Measurements from ENCODE around the gene SORCS2.

DNA sequence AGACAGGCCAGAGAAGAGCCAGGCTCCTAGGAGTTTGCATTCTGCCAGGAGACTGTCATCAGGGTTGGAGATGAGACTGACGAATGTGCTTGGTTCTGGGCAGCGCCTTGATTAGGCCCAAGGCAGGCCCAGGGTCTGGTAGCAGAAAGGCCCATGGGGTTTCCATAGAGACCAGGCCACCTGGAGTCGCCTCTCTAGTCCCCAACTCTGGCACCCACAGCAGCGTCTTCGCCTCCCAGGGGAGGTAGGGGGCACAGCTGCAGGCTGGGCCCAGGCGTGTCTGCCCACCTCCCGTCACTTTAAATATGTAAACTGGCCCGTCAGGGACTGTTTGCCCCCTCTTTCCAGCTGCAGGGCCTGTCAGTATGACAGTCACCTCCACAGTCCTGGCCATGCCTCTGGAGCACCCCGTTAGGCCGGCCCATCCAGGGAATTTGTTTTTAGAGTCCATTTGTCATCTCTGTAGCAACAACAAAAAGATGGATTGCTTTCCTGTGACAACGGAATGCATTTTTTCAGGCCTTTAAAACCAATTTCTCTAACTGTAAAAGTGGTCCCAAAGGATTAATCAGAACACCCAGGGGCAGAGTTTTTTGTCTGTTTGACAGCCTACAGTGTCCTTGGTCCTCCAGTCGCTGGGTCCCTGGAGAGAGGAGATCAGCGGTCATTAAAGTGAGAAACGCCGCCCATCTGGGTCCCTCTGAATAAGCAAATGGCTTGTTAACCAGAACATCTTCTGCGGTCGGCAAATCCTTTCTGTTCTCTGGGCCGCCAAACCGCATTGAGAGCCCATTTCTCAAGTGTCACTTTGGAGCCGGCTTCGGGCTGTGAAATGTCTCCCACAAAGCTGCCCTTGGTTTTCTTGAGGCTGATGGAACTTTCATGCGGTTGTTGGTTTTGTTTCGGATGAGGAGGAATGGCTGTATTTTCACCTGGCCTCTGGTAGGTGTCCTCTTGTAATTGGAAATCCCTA lies 395.4 kb downstream of the SORCS2 start:
- TF ChIP-seq, protein P1, sequence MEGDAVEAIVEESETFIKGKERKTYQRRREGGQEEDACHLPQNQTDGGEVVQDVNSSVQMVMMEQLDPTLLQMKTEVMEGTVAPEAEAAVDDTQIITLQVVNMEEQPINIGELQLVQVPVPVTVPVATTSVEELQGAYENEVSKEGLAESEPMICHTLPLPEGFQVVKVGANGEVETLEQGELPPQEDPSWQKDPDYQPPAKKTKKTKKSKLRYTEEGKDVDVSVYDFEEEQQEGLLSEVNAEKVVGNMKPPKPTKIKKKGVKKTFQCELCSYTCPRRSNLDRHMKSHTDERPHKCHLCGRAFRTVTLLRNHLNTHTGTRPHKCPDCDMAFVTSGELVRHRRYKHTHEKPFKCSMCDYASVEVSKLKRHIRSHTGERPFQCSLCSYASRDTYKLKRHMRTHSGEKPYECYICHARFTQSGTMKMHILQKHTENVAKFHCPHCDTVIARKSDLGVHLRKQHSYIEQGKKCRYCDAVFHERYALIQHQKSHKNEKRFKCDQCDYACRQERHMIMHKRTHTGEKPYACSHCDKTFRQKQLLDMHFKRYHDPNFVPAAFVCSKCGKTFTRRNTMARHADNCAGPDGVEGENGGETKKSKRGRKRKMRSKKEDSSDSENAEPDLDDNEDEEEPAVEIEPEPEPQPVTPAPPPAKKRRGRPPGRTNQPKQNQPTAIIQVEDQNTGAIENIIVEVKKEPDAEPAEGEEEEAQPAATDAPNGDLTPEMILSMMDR (IDR thresholded peaks at IDR 0.05), result no peak
- TF ChIP-seq POLR2A (IDR thresholded peaks at IDR 0.05), result no peak

Measured in Peyer's patch (tissue), 4 donors.